Endothelial cell of umbilical vein (primary cell): ENCODE measurements around the gene TMEM170A.

Experiments
- EZH2 ChIP-seq: IDR thresholded peaks from 2 replicates; pipeline ENCODE4 v1.6.1; 2012; ENCODE audit warnings: borderline replicate concordance, low read depth, mild to moderate bottlenecking, moderate library complexity, low read length, inconsistent platforms; ENCODE audit not compliant: severe bottlenecking
- TF ChIP-seq, protein P1 (sequence below), 2 donors: IDR thresholded peaks; 1 replicate in 1 of 2; 2 replicates in 1 of 2; pipeline ENCODE4 v1.5.1; 2011; ENCODE audit warnings: low read length in 2 of 2, mild to moderate bottlenecking in 2 of 2, moderate library complexity in 2 of 2, control low read depth in 1 of 2, inconsistent platforms in 1 of 2, low read depth in 1 of 2; ENCODE audit not compliant: insufficient read depth in 1 of 2; ENCODE audit errors: extremely low read depth in 1 of 2

GRCh38 chr16:75432828-75433731 lies 31.4 kb downstream of the TMEM170A start, which contains the start of gene CFDP1:
- TF ChIP-seq, protein P1, sequence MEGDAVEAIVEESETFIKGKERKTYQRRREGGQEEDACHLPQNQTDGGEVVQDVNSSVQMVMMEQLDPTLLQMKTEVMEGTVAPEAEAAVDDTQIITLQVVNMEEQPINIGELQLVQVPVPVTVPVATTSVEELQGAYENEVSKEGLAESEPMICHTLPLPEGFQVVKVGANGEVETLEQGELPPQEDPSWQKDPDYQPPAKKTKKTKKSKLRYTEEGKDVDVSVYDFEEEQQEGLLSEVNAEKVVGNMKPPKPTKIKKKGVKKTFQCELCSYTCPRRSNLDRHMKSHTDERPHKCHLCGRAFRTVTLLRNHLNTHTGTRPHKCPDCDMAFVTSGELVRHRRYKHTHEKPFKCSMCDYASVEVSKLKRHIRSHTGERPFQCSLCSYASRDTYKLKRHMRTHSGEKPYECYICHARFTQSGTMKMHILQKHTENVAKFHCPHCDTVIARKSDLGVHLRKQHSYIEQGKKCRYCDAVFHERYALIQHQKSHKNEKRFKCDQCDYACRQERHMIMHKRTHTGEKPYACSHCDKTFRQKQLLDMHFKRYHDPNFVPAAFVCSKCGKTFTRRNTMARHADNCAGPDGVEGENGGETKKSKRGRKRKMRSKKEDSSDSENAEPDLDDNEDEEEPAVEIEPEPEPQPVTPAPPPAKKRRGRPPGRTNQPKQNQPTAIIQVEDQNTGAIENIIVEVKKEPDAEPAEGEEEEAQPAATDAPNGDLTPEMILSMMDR (IDR thresholded peaks at IDR 0.05; ENCODE audit: extremely low read depth in 1 of 2, insufficient read depth in 1 of 2, low read depth in 1 of 2, low read length in 2 of 2): no peak
- no peak for TF ChIP-seq EZH2
